Stomach (tissue), 19 donors: ENCODE measurements around the gene OAF. TPM values are rescaled to one million over a fixed set of nuclear protein-coding genes. Genes with fewer than 3 reads are reported as not detected.

Experiments used
- DNase-seq, 2 donors: peaks; one replicate each; pipeline versions ENCODE4 v3.0.0 to v3.0.0-alpha.2; 2013 to 2019
- H3K27ac ChIP-seq, 5 donors: fragments of 200-600 bp in 4 of 5; sonication (generic) in 4 of 5; one replicate each; pipeline ENCODE4 v1.5.1; 2013 to 2019; ENCODE audit warnings: mild to moderate bottlenecking in 1 of 5, moderate library complexity in 1 of 5
- H3K27me3 ChIP-seq, 3 donors: fragments of 200-600 bp; sonication (generic); one replicate each; pipeline ENCODE4 v1.5.1; 2017 to 2019; ENCODE audit warnings: mixed run types in 1 of 3
- H3K36me3 ChIP-seq, 4 donors: fragments of 200-600 bp; sonication (generic); 1 replicate in 3 of 4; 2 replicates in 1 of 4; pipeline ENCODE4 v1.5.1; 2016 to 2019
- H3K4me1 ChIP-seq, 4 donors: fragments of 200-600 bp; sonication (generic); one replicate each; pipeline ENCODE4 v1.5.1; 2016 to 2019
- H3K4me3 ChIP-seq, 4 donors: fragments of 200-600 bp; sonication (generic) in 3 of 4; one replicate each; pipeline ENCODE4 v1.5.1; 2016 to 2019; ENCODE audit warnings: mild to moderate bottlenecking in 1 of 4
- H3K9me3 ChIP-seq, 4 donors: fragments of 200-600 bp; sonication (generic); one replicate each; pipeline ENCODE4 v1.5.1; 2016 to 2019
- EP300 ChIP-seq: sonication (generic); formaldehyde crosslinking; IDR thresholded peaks from one replicate; pipeline ENCODE4 v1.6.1; 2017; ENCODE audit warnings: antibody characterized with exemption
- POLR2A ChIP-seq, 4 donors: fragments of 450-650 bp; IDR thresholded peaks; one replicate each; pipeline ENCODE4 v1.6.1; 2016; ENCODE audit warnings: antibody characterized with exemption in 4 of 4, control low read depth in 2 of 4, mild to moderate bottlenecking in 1 of 4, moderate library complexity in 1 of 4
- POLR2AphosphoS5 ChIP-seq, 3 donors: sonication (generic); formaldehyde crosslinking; IDR thresholded peaks; one replicate each; pipeline ENCODE4 v1.6.1; 2016; ENCODE audit warnings: antibody characterized with exemption in 3 of 3
- WGBS, 5 donors: extraction: QIAGEN DNeasy Blood & Tissue Kit in 3 of 5; methylation state at CpG; one replicate each; pipeline versions ENCODE4 v1.1.5 to v1.1.7; 2013 to 2018; 5-methylcytosine and 5-hydroxymethylcytosine counted together
- intact Hi-C: fragments of 100-400 bp; cut with DNase I; formaldehyde crosslinking; loops from one replicate; pipeline ENCODE4 v1.15.1; 2023; ENCODE audit warnings: low total_unique reads
- long read RNA-seq, 10 donors: transcript quantifications; one replicate each; lab custom pipeline, GENCODE V29; 2026
- polyA plus RNA-seq, 3 donors: library from polyadenylated mRNA; stranded (reverse); fragments of 200-250 nt; gene quantifications; one replicate each; pipeline ENCODE4 v1.2.3, GENCODE V29; 2013
- total RNA-seq, 5 donors: library from RNA; depleted of rRNA; stranded (reverse); fragments of >200 nt; gene quantifications; one replicate each; pipeline versions ENCODE4 v1.1.0 to v1.2.3, GENCODE V29; 2014 to 2016
- TF ChIP-seq, protein P1 (sequence below), 7 experiments: fragments of 450-650 bp in 4 of 7; fragments of 200-600 bp in 3 of 7; sonication (generic) in 3 of 7; IDR thresholded peaks; one replicate each; pipeline ENCODE4 v1.5.1; 2016 to 2019; ENCODE audit warnings: antibody characterized with exemption in 7 of 7, control low read depth in 2 of 7, mild to moderate bottlenecking in 1 of 7
- donor health status: healthy with polysubstance abuse.
- donor health status: Bipolar disorder and iron deficiency.
- donor health status: healthy.

Gene OAF
- 100 to 1,000 TPM in 2 of 5 donors, 10 to 100 TPM in 3; 23.3 to 380 (median 37.2) TPM for total RNA-seq
- 10 to 100 TPM; 17.1 to 30.5 (median 30.2) TPM for polyA plus RNA-seq
- long read RNA-seq, donor 1, transcript OAF-201 (4 exons, 2,525 nt), result major isoform, 16 of 16 reads
- long read RNA-seq, donor 1, partial matches to known transcripts, result 0 of 16 reads
- long read RNA-seq, donor 1, other reads (novel, unspliced or antisense), result 0 of 16 reads
- long read RNA-seq, donor 2, transcript OAF-201 (4 exons, 2,525 nt), result major isoform, 27 of 29 reads
- long read RNA-seq, donor 2, partial matches to known transcripts, result 0 of 29 reads
- long read RNA-seq, donor 2, other reads (novel, unspliced or antisense), result 0 of 29 reads
- long read RNA-seq, donor 3, transcript OAF-201 (4 exons, 2,525 nt), result major isoform, 14 of 14 reads
- long read RNA-seq, donor 3, partial matches to known transcripts, result 0 of 14 reads
- long read RNA-seq, donor 3, other reads (novel, unspliced or antisense), result 0 of 14 reads
- long read RNA-seq, donor 4, result 0 reads
- long read RNA-seq, donor 5, transcript OAF-201 (4 exons, 2,525 nt), result major isoform, 32 of 46 reads
- long read RNA-seq, donor 5, partial matches to known transcripts, result 13 of 46 reads
- long read RNA-seq, donor 5, other reads (novel, unspliced or antisense), result 0 of 46 reads
- long read RNA-seq, donor 6, transcript OAF-201 (4 exons, 2,525 nt), result major isoform, 31 of 31 reads
- long read RNA-seq, donor 6, partial matches to known transcripts, result 0 of 31 reads
- long read RNA-seq, donor 6, other reads (novel, unspliced or antisense), result 0 of 31 reads
- long read RNA-seq, donor 7, transcript OAF-201 (4 exons, 2,525 nt), result major isoform, 35 of 45 reads
- long read RNA-seq, donor 7, partial matches to known transcripts, result 8 of 45 reads
- long read RNA-seq, donor 7, other reads (novel, unspliced or antisense), result 0 of 45 reads
- long read RNA-seq, donor 8, transcript OAF-201 (4 exons, 2,525 nt), result major isoform, 8 of 14 reads
- long read RNA-seq, donor 8, partial matches to known transcripts, result 6 of 14 reads
- long read RNA-seq, donor 8, other reads (novel, unspliced or antisense), result 0 of 14 reads
- long read RNA-seq, donor 9, partial matches to known transcripts, result 7 of 11 reads
- long read RNA-seq, donor 9, other reads (novel, unspliced or antisense), result 0 of 11 reads
- long read RNA-seq, donor 10, transcript OAF-201 (4 exons, 2,525 nt), result major isoform, 10 of 10 reads
- long read RNA-seq, donor 10, partial matches to known transcripts, result 0 of 10 reads
- long read RNA-seq, donor 10, other reads (novel, unspliced or antisense), result 0 of 10 reads

DNA sequence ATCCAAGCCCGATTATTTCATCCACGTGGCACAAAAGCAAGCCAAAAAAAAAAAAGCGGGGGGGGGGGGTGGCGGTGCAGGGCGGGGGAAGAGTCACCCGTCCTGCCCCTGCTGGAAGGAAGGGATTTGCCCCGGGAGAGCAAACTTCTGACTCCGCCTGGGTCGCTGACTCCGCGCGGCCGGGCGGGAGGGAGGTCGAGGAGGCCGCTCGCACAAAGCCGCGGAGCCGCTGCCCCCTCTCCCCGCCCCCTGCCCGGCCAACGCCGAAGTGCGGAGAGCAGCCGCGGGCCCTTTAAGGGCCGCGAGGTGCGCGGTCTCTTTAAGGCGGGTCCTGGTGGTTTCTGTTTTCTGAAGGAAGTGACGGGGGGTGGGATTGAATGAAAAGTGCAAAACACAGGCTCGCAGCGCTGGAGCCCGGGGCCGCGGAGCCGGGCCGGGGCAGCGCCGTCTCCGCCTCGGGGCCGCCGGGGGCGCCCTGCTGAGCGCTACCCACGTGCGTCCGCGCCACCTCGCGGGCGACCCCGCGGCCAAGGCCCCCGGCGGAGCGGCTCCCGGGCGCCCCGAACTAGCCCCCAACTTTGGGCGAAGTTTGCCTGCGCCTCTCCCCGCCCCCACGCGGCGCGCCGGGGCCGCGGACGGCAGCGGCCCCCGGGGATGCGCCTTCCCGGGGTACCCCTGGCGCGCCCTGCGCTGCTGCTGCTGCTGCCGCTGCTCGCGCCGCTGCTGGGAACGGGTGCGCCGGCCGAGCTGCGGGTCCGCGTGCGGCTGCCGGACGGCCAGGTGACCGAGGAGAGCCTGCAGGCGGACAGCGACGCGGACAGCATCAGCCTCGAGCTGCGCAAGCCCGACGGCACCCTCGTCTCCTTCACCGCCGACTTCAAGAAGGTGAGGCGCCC, at the start of gene OAF:
Gene OAF (plus strand): TSS at position 407 of the 896 bp plus-strand sequence. CDS start 248 bp downstream, at position 655.
- intact Hi-C loops, result no loop called here
- peak within 1 kb of the TSS; percentile 70 to 89 (median 76) for H3K4me3 ChIP-seq
- H3K4me1 ChIP-seq, result peaks cover 23 to 78% (median 66%) of the 10 kb centered on the region in 4 donors
- peaks cover 0 to 10% (median 7%) of the 10 kb centered on the region in 4 donors for H3K36me3 ChIP-seq
- no peaks in the 10 kb centered on the region for H3K9me3 ChIP-seq
- DNase-seq, result peak; percentile 64 to 95
- H3K27me3 ChIP-seq, result peaks cover 0 to 6% (median 0%) of the 10 kb centered on the region in 3 donors
- TF ChIP-seq EP300, result no peak
- no peak for TF ChIP-seq POLR2A (IDR thresholded peaks at IDR 0.05)
- TF ChIP-seq, protein P1, sequence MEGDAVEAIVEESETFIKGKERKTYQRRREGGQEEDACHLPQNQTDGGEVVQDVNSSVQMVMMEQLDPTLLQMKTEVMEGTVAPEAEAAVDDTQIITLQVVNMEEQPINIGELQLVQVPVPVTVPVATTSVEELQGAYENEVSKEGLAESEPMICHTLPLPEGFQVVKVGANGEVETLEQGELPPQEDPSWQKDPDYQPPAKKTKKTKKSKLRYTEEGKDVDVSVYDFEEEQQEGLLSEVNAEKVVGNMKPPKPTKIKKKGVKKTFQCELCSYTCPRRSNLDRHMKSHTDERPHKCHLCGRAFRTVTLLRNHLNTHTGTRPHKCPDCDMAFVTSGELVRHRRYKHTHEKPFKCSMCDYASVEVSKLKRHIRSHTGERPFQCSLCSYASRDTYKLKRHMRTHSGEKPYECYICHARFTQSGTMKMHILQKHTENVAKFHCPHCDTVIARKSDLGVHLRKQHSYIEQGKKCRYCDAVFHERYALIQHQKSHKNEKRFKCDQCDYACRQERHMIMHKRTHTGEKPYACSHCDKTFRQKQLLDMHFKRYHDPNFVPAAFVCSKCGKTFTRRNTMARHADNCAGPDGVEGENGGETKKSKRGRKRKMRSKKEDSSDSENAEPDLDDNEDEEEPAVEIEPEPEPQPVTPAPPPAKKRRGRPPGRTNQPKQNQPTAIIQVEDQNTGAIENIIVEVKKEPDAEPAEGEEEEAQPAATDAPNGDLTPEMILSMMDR (IDR thresholded peaks at IDR 0.05), result peak in 4 of 7 experiments; percentile 5 to 39 (median 28)
- peak in 2 of 3 donors; percentile 17 to 29 for TF ChIP-seq POLR2AphosphoS5 (IDR thresholded peaks at IDR 0.05)
- H3K27ac ChIP-seq, result peak within 1 kb of the TSS; percentile 79 to 93 (median 88)
- whole genome bisulfite sequencing, 5 donors, result 0 to 1% (median 1%) methylated on average over 25 to 108 of the region's 108 CpGs

DNA sequence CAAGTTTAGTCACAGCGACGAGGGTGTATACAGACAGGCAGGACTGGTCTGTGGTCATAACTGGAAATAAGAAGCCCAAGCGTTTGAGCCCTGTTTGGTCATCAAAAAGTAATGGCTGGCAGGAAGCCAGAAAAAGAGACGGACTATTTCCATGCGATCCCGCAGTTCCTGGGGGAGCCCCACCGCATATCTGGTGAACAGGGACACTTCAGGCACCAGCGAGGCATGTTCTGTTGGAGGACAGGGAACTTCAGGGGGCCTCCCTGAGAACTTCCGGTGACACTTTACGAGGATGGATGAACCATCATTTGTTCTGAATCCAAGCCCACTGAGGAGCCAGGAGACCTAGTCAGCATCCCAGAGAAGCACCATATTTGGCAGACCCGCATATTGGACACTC, 43.2 kb upstream of the OAF start:
- peaks cover 0 to 12% (median 2%) of the 10 kb centered on the region in 4 donors for H3K9me3 ChIP-seq
- TF ChIP-seq, protein P1 (IDR thresholded peaks at IDR 0.05), result no peak
- TF ChIP-seq POLR2A (IDR thresholded peaks at IDR 0.05) (no peak), EP300 (no peak), POLR2AphosphoS5 (IDR thresholded peaks at IDR 0.05) (no peak)
- intact Hi-C loops, result no loop called here
- peaks cover 0 to 68% (median 24%) of the 10 kb centered on the region in 3 donors for H3K27me3 ChIP-seq
- H3K4me3 ChIP-seq, result no peak overlapping the region
- peaks cover 8 to 29% (median 28%) of the 10 kb centered on the region in 4 donors for H3K4me1 ChIP-seq
- WGBS, 5 donors, result 62 to 79% (median 72%) methylated on average over 10 to 11 of the region's 11 CpGs
- H3K27ac ChIP-seq, result no peak overlapping the region
- no peaks in the 10 kb centered on the region for H3K36me3 ChIP-seq
- DNase-seq, result no peak

DNA sequence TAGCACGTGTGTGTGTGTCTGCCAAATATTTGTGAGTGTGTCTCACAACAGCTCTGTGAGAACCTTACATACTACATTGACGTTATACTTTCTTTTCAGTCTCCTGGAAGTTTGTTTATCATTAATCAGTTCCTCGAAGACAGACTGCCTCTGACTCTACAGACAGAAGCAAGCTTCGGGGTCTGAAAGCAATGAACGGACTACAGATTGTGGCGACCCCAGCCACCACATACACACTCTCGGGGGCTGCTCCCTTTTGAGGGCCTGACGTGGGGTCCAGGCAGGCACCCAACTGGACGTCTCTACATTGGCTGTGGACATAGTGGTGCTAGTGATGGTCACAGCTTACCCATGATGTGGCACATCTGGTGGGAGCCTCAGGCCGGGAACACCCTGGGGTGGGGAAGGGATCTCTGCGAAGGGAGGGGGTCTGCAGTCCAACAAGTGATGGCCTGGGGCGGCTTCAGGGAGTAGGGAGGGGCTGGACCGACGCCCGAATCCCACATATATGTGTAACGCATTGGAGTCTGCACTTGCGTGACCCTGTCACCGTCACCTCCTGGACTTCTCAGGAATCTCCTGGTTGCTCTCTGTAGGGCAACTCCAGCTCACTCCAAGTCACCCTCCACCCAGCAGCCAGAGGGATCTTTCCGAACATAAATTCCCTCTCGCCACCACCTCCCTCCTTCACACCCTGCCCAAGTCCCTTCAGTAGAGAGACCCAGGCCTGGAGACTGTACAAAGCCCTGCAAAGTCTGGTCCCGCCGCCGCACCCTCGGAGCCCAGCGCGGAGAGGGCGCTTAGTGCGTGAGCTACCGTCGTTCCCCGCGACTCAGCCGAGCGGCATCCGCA, 42.5 kb upstream of the OAF start:
- peaks cover 0 to 68% (median 27%) of the 10 kb centered on the region in 3 donors for H3K27me3 ChIP-seq

More for the DNA sequence above, 42.5 kb upstream of the OAF start:
- intact Hi-C loops, result no loop called here
- 21 to 28% (median 25%) methylated on average over 31 to 35 of the region's 35 CpGs for WGBS, 5 donors
- Histone ChIP-seq H3K9me3 (peaks cover 0 to 12% (median 2%) of the 10 kb centered on the region in 4 donors), H3K27ac (peak overlapping the region in 2 of 5 donors; percentile 43 to 45), H3K4me3 (peak overlapping the region; percentile 46 to 59 (median 48)), H3K36me3 (no peaks in the 10 kb centered on the region), H3K4me1 (peaks cover 8 to 30% (median 28%) of the 10 kb centered on the region in 4 donors)
- TF ChIP-seq EP300, result no peak
- TF ChIP-seq, protein P1 (IDR thresholded peaks at IDR 0.05), result no peak
- no peak for TF ChIP-seq POLR2AphosphoS5 (IDR thresholded peaks at IDR 0.05)
- TF ChIP-seq POLR2A (IDR thresholded peaks at IDR 0.05), result no peak
- peak in 1 of 2 donors; percentile 38 for DNase-seq
